H1 (cell line): ENCODE data around the gene SLIT3. TPM values are rescaled to one million over a fixed set of nuclear protein-coding genes. Genes with fewer than 3 reads are reported as not detected.

Experiments used
- CBX8 ChIP-seq: fragments of 300-800, 300-1000 bp; sonication (generic); IDR thresholded peaks from 2 replicates; pipeline ENCODE4 v1.7.1; 2016; ENCODE audit warnings: low read depth, low read length, borderline replicate concordance
- CHD1 ChIP-seq: IDR thresholded peaks from 2 replicates; pipeline ENCODE4 v1.6.1; 2012; ENCODE audit warnings: low read depth, low read length, improper control_type of control experiment
- CHD7 ChIP-seq: fragments of 300-600 bp; sonication (generic); IDR thresholded peaks from 2 replicates; pipeline ENCODE4 v1.7.1; 2012; ENCODE audit warnings: low read length, moderate library complexity, mild to moderate bottlenecking, inconsistent platforms; ENCODE audit not compliant: insufficient replicate concordance
- CTBP2 ChIP-seq: IDR thresholded peaks from 2 replicates; pipeline ENCODE4 v1.7.0; 2011; ENCODE audit warnings: borderline replicate concordance, mild to moderate bottlenecking, moderate library complexity, mixed read lengths, low read length; ENCODE audit not compliant: insufficient read depth, insufficient read length
- HDAC2 ChIP-seq, 2 experiments: fragments of 300-600 bp in 1 of 2; sonication (generic) in 1 of 2; IDR thresholded peaks; 2 replicates each; pipeline ENCODE4 v1.6.1; 2011 to 2012; ENCODE audit warnings: low read depth in 2 of 2, low read length in 2 of 2, mild to moderate bottlenecking in 2 of 2, moderate library complexity in 2 of 2, borderline replicate concordance in 1 of 2, inconsistent platforms in 1 of 2
- NANOG ChIP-seq: IDR thresholded peaks from 2 replicates; pipeline ENCODE4 v1.6.1; 2011; ENCODE audit warnings: low read length, low read depth, mild to moderate bottlenecking, inconsistent platforms; ENCODE audit not compliant: insufficient read depth, poor library complexity, severe bottlenecking
- PHF8 ChIP-seq: fragments of 200-600 bp; sonication (generic); conservative IDR thresholded peaks from 2 replicates; pipeline ENCODE4 v1.7.1; 2012; ENCODE audit warnings: low read depth, mild to moderate bottlenecking, inconsistent platforms, low read length, moderate library complexity
- SIX5 ChIP-seq: IDR thresholded peaks from 2 replicates; pipeline ENCODE4 v1.6.1; 2011; ENCODE audit warnings: mild to moderate bottlenecking, low read depth, low read length
- SP1 ChIP-seq: IDR thresholded peaks from 2 replicates; pipeline ENCODE4 v1.6.1; 2011; ENCODE audit warnings: low read depth, low read length
- SUZ12 ChIP-seq: fragments of 200-600 bp; sonication (generic); IDR thresholded peaks from 2 replicates; pipeline ENCODE4 v1.6.1; 2012; ENCODE audit warnings: mild to moderate bottlenecking, inconsistent platforms, low read length, moderate library complexity, mixed read lengths
- YY1 ChIP-seq: IDR thresholded peaks from 2 replicates; pipeline ENCODE4 v1.6.1; 2011; ENCODE audit warnings: low read depth, mild to moderate bottlenecking, low read length
- polyA plus RNA-seq, 7 experiments: library from polyadenylated mRNA; depleted of rRNA in 3 of 7; stranded (reverse) in 5 of 7; unstranded in 2 of 7; fragments of >200 nt in 5 of 7; fragments of 200-250 nt in 2 of 7; gene quantifications; 1 replicate in 5 of 7; 2 replicates in 1 of 7; 4 replicates in 1 of 7; pipeline versions ENCODE4 v1.2.1 to v1.2.3, GENCODE V29; 2011 to 2013; ENCODE audit warnings: missing spikeins in 2 of 7, mixed read lengths in 2 of 7
- total RNA-seq: library from RNA; stranded (reverse); fragmentation: NEBNext Ultra II Directional; extraction: Animal tissue kit (Norgen Biotek cat#: 25700); gene quantifications from 2 replicates; pipeline ENCODE4 v1.2.1, GENCODE V29; 2021

SLIT3 gene
- total and polyA plus RNA-seq, 2 of the 8 experiments (the other 6 are each of a cell fraction or from before 2014, with no cell fraction given), result 1.1 to 1.2 TPM

GRCh38 chr5:168910874-168911273, 390.1 kb downstream of the SLIT3 start (continued):
- TF ChIP-seq CHD7 (no peak), CBX8 (no peak), SUZ12 (no peak), CTBP2 (no peak), YY1 (no peak), SIX5 (no peak), NANOG (no peak), HDAC2 (IDR thresholded peaks at IDR 0.05; ENCODE audit: borderline replicate concordance in 1 of 2, low read depth in 2 of 2, low read length in 2 of 2) (no peak), CHD1 (no peak), SP1 (no peak), PHF8 (no peak)
